OCI-LY1 (cell line): ENCODE measurements around the gene PIR.

ENCODE experiments used
- EZH2 ChIP-seq: fragments of 200-600 bp; sonication (generic), shearing (Covaris generic); IDR thresholded peaks from 2 replicates; pipeline ENCODE4 v1.8.0; 2017; ENCODE audit warnings: borderline replicate concordance, mixed run types, mild to moderate bottlenecking, antibody characterized with exemption, low read length, moderate library complexity, mixed read lengths
- TF ChIP-seq, protein P1 (sequence below): fragments of 200-600 bp; sonication (generic), shearing (Covaris generic); IDR thresholded peaks from 2 replicates; pipeline ENCODE4 v1.5.1; 2017; ENCODE audit warnings: mild to moderate bottlenecking, antibody characterized with exemption, low read length, moderate library complexity, mixed read lengths

DNA sequence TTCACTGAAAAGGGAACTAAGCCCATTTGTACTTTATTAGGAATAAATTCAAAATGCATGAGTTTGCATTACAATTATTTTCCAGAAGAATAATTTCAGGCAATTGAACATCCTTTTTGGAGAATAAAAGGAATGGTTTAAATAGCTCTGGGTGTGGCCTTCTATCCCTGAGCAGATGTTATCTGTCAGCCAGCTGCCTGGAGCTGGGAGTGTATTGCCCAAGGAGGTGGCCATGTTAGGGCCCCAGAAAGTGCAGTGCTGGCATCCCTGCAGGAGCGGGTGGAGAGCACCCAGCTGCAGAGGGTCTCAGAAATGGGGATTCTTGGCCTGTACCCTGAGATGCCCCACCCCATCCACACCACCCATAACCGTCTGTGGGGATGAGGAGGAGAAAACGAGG is 87.3 kb downstream of the PIR start:
- TF ChIP-seq, protein P1, sequence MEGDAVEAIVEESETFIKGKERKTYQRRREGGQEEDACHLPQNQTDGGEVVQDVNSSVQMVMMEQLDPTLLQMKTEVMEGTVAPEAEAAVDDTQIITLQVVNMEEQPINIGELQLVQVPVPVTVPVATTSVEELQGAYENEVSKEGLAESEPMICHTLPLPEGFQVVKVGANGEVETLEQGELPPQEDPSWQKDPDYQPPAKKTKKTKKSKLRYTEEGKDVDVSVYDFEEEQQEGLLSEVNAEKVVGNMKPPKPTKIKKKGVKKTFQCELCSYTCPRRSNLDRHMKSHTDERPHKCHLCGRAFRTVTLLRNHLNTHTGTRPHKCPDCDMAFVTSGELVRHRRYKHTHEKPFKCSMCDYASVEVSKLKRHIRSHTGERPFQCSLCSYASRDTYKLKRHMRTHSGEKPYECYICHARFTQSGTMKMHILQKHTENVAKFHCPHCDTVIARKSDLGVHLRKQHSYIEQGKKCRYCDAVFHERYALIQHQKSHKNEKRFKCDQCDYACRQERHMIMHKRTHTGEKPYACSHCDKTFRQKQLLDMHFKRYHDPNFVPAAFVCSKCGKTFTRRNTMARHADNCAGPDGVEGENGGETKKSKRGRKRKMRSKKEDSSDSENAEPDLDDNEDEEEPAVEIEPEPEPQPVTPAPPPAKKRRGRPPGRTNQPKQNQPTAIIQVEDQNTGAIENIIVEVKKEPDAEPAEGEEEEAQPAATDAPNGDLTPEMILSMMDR: no peak
- TF ChIP-seq EZH2: no peak
